Fibroblast of lung (primary cell): Measurements from ENCODE around the gene RAP1GAP2. TPM values are rescaled to one million over a fixed set of nuclear protein-coding genes. Genes with fewer than 3 reads are reported as not detected.

Experiments used
- DNase-seq, 2 donors: peaks; one replicate each; pipeline versions ENCODE4 v3.0.0 to v3.0.0-alpha.2; 2010; ENCODE audit warnings: low read depth in 2 of 2
- H2AFZ ChIP-seq: 2 replicates; pipeline ENCODE4 v1.5.1; 2012; ENCODE audit warnings: low read length, control low read depth, inconsistent platforms
- H3K27ac ChIP-seq: 2 replicates; pipeline ENCODE4 v1.5.1; 2011; ENCODE audit warnings: low read length, control low read depth; ENCODE audit not compliant: insufficient read depth
- H3K27me3 ChIP-seq: 2 replicates; pipeline ENCODE4 v1.5.1; 2011; ENCODE audit warnings: mild to moderate bottlenecking, low read length; ENCODE audit not compliant: control insufficient read depth, insufficient read depth
- H3K36me3 ChIP-seq: 2 replicates; pipeline ENCODE4 v1.5.1; 2011; ENCODE audit warnings: low read length; ENCODE audit not compliant: control insufficient read depth, insufficient read depth
- H3K4me1 ChIP-seq: 2 replicates; pipeline ENCODE4 v1.5.1; 2011; ENCODE audit warnings: low read length; ENCODE audit not compliant: control insufficient read depth, insufficient read depth; ENCODE audit errors: extremely low read depth
- H3K4me2 ChIP-seq: 2 replicates; pipeline ENCODE4 v1.5.1; 2011; ENCODE audit warnings: low read length, control low read depth; ENCODE audit not compliant: insufficient read depth; ENCODE audit errors: extremely low read depth
- H3K4me3 ChIP-seq, 4 experiments: fragments of 200-600 bp in 1 of 4; sonication (generic) in 1 of 4; replicated peaks in 1 of 4; 2 replicates each; pipeline ENCODE4 v1.5.1; 2011 to 2016; ENCODE audit warnings: low read length in 4 of 4, low read depth in 3 of 4, mild to moderate bottlenecking in 3 of 4, control low read depth in 2 of 4, inconsistent platforms in 1 of 4, mixed read lengths in 1 of 4; ENCODE audit not compliant: insufficient read depth in 1 of 4; ENCODE audit errors: control extremely low read depth in 1 of 4
- H3K79me2 ChIP-seq: 2 replicates; pipeline ENCODE4 v1.5.1; 2012; ENCODE audit warnings: mild to moderate bottlenecking, low read length, inconsistent platforms; ENCODE audit not compliant: control insufficient read depth, insufficient read depth
- H3K9ac ChIP-seq: 2 replicates; pipeline ENCODE4 v1.5.1; 2011; ENCODE audit warnings: mild to moderate bottlenecking, low read length, control low read depth; ENCODE audit not compliant: insufficient read depth
- H3K9me3 ChIP-seq: 2 replicates; pipeline ENCODE4 v1.5.1; 2012; ENCODE audit warnings: low read depth, low read length; ENCODE audit not compliant: control insufficient read depth, insufficient read depth
- H4K20me1 ChIP-seq: 2 replicates; pipeline ENCODE4 v1.5.1; 2011; ENCODE audit warnings: low read length; ENCODE audit not compliant: control insufficient read depth, insufficient read depth; ENCODE audit errors: extremely low read depth
- CTCF ChIP-seq, 2 donors: IDR thresholded peaks in 1 of 2; conservative IDR thresholded peaks in 1 of 2; 1 replicate in 1 of 2; 2 replicates in 1 of 2; pipeline ENCODE4 v1.5.1; 2011 to 2012; ENCODE audit warnings: low read length in 2 of 2, control low read depth in 1 of 2, inconsistent platforms in 1 of 2, low read depth in 1 of 2, mild to moderate bottlenecking in 1 of 2
- EZH2 ChIP-seq: IDR thresholded peaks from 2 replicates; pipeline ENCODE4 v1.5.1; 2012; ENCODE audit warnings: low read length, control low read depth, mild to moderate bottlenecking; ENCODE audit errors: missing control alignments
- polyA plus RNA-seq, 2 donors: library from polyadenylated mRNA; depleted of rRNA in 1 of 2; stranded (reverse) in 1 of 2; unstranded in 1 of 2; fragments of >200 nt; gene quantifications; 2 replicates each; pipeline ENCODE4 v1.2.1, GENCODE V29; 2011 to 2012; ENCODE audit warnings: missing spikeins in 1 of 2
- total RNA-seq: library from RNA; depleted of rRNA; stranded (reverse); fragments of >200 nt; gene quantifications from 2 replicates; pipeline ENCODE4 v1.2.1, GENCODE V29; 2014

The RAP1GAP2 gene
- total and polyA plus RNA-seq, 2 donors (not counting 1 experiment from before 2014, with no cell fraction given), result 0.33 to 0.99 TPM

GRCh38 chr17:2978116-2978515 lies 181.9 kb downstream of the RAP1GAP2 start:
- no peaks in the 10 kb centered on the region for H3K9me3 ChIP-seq
- no peaks in the 10 kb centered on the region for H3K79me2 ChIP-seq
- no peak overlapping the region for H3K4me3 ChIP-seq
- no peak overlapping the region for H3K9ac ChIP-seq
- no peak overlapping the region for H3K4me2 ChIP-seq
- no peak overlapping the region for H2AFZ ChIP-seq
- H3K27ac ChIP-seq, result no peak overlapping the region
- H3K36me3 ChIP-seq, result no peaks in the 10 kb centered on the region
- TF ChIP-seq CTCF (conservative IDR thresholded peaks at IDR 0.05 in 1 of 2, IDR thresholded peaks at IDR 0.05 in 1 of 2; ENCODE audit: low read depth in 1 of 2, low read length in 2 of 2), result no peak
- no peak for TF ChIP-seq EZH2
- H3K27me3 ChIP-seq, result no peaks in the 10 kb centered on the region
- no peaks in the 10 kb centered on the region for H4K20me1 ChIP-seq
- H3K4me1 ChIP-seq, result no peaks in the 10 kb centered on the region
- DNase-seq, result no peak

DNA sequence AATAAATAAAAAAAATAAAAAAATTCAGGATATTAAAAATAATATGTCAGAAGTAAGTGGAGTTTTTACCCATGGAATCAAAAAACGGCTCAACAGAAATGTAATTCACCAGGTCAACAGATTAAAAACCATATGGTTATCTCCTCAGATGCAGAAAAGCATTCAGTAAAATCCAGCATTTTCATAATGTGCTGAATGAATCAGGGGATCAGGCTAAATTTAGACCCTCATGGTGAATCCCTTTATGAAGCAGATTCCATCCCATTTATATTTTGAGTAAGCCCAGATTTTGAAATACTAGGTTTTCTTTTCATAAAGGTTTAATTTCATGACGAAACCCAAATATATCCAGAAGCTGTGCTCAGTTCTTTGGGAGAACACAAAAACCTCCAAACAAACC lies 182.8 kb downstream of the RAP1GAP2 start:
- Histone ChIP-seq H3K36me3 (no peaks in the 10 kb centered on the region), H3K9me3 (no peaks in the 10 kb centered on the region), H3K9ac (no peak overlapping the region), H3K4me2 (no peak overlapping the region), H3K4me1 (no peaks in the 10 kb centered on the region), H3K4me3 (no peak overlapping the region), H4K20me1 (no peaks in the 10 kb centered on the region), H3K27ac (no peak overlapping the region), H2AFZ (no peak overlapping the region), H3K79me2 (no peaks in the 10 kb centered on the region), H3K27me3 (no peaks in the 10 kb centered on the region)
- DNase-seq, result no peak
- TF ChIP-seq EZH2 (no peak), CTCF (conservative IDR thresholded peaks at IDR 0.05 in 1 of 2, IDR thresholded peaks at IDR 0.05 in 1 of 2; ENCODE audit: low read depth in 1 of 2, low read length in 2 of 2) (no peak)

GRCh38 chr17:2980211-2980903 lies 184.1 kb downstream of the RAP1GAP2 start:
- Histone ChIP-seq H2AFZ (no peak overlapping the region), H3K9me3 (no peaks in the 10 kb centered on the region), H4K20me1 (no peaks in the 10 kb centered on the region), H3K36me3 (no peaks in the 10 kb centered on the region), H3K27ac (no peak overlapping the region), H3K27me3 (no peaks in the 10 kb centered on the region), H3K79me2 (no peaks in the 10 kb centered on the region), H3K9ac (no peak overlapping the region), H3K4me1 (no peaks in the 10 kb centered on the region), H3K4me3 (no peak overlapping the region), H3K4me2 (no peak overlapping the region)
- no peak for DNase-seq
- TF ChIP-seq EZH2, result no peak
- no peak for TF ChIP-seq CTCF (conservative IDR thresholded peaks at IDR 0.05 in 1 of 2, IDR thresholded peaks at IDR 0.05 in 1 of 2; ENCODE audit: low read depth in 1 of 2, low read length in 2 of 2)
